Measurements from ENCODE around the gene PLEKHG2.
A peak's percentile ranks its signal among the peaks of the same experiment; 100 is the strongest.

PLEKHG2 gene

DNA sequence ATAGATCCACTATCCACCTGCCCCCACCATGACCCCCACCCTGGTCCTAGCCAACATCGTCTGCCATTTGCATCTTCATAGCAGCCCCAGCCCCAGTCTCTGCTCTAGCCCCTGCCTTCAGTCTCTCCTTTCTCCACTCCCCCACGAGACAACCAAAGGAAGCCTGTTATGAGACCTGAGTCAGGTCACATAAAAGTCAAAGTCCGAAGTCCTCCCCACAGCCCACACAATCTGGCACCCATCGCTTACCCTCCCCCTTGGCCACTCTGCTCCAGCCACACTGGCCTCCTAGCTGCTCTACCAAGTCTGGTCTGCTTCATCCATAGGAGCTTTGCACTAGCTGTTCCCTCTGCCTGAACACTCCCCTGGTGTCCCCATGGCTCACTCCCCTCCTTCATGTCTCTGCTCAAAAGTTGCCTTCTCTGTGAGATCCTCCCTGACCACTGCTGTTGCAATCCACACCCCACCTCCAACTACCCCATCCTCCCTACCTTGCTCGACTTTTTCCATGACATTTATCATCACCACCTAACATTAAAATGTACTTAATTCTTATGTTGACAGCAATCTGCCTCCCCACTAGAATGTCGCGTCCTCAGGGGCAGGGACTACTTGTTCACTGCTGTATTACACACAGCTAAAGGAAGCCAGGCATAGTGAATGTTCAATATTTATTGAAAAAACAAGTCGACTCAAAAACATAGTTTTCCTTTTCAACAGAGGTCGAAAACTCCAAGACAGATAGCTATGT, 1.2 kb upstream of the PLEKHG2 start:
- DNase-seq (ENCODE audit: low spot score) = no peak
- in situ Hi-C loops (cut with MboI; ENCODE audit: low sequenced_read_pairs, unreplicated experiment) = no loop called here

DNA sequence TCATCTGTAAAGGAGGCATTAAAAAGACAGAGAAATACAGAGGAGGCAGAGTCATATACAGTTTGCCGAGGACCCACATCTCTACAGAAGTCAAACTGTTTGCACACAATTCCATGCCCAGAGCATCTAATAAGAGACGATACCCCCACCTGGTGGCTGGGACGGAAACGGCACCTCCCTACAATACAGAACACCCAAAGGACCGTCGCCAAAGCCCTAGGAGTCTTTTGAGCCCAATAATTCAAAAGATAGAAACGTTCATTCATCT, 703 bp upstream of the PLEKHG2 start:
- in situ Hi-C loops (cut with MboI; ENCODE audit: low sequenced_read_pairs, unreplicated experiment) = no loop called here

More for the DNA sequence above, 1.2 kb upstream of the PLEKHG2 start:
- TF ChIP-seq, protein P1, sequence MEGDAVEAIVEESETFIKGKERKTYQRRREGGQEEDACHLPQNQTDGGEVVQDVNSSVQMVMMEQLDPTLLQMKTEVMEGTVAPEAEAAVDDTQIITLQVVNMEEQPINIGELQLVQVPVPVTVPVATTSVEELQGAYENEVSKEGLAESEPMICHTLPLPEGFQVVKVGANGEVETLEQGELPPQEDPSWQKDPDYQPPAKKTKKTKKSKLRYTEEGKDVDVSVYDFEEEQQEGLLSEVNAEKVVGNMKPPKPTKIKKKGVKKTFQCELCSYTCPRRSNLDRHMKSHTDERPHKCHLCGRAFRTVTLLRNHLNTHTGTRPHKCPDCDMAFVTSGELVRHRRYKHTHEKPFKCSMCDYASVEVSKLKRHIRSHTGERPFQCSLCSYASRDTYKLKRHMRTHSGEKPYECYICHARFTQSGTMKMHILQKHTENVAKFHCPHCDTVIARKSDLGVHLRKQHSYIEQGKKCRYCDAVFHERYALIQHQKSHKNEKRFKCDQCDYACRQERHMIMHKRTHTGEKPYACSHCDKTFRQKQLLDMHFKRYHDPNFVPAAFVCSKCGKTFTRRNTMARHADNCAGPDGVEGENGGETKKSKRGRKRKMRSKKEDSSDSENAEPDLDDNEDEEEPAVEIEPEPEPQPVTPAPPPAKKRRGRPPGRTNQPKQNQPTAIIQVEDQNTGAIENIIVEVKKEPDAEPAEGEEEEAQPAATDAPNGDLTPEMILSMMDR (IDR thresholded peaks at IDR 0.05; ENCODE audit: borderline replicate concordance, control extremely low read depth, extremely low read depth, insufficient read depth, missing control alignments) = no peak

DNA sequence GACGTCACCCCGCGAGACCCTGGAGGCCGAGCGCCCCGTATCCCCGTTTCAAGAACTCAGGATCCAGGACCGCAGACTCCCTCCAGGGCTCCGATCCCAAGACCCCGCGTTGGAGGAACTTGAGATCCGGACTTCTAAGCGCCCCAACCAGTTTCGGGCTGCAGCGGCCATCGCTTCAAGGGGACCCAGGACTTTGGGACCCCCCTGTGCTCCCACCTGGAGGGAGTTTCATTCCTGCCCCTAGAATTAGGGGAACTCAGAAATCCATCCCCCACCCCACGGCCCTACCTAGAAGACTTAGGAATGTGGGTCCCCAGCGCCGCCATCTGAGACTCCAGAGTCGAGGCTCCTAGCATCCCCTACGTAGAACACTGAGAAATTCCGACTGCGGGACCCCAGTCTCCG, 400 bp downstream of the PLEKHG2 start:
- no peak for DNase-seq (ENCODE audit: low spot score)
- TF ChIP-seq, protein P1 (IDR thresholded peaks at IDR 0.05; ENCODE audit: borderline replicate concordance, control extremely low read depth, extremely low read depth, insufficient read depth, missing control alignments) = no peak
- in situ Hi-C loops (cut with MboI; ENCODE audit: low sequenced_read_pairs, unreplicated experiment) = no loop called here

More for the DNA sequence above, 703 bp upstream of the PLEKHG2 start:
- TF ChIP-seq, protein P1 (IDR thresholded peaks at IDR 0.05; ENCODE audit: borderline replicate concordance, control extremely low read depth, extremely low read depth, insufficient read depth, missing control alignments) = peak; percentile 77
- peak; percentile 70 for DNase-seq (ENCODE audit: low spot score)

DNA sequence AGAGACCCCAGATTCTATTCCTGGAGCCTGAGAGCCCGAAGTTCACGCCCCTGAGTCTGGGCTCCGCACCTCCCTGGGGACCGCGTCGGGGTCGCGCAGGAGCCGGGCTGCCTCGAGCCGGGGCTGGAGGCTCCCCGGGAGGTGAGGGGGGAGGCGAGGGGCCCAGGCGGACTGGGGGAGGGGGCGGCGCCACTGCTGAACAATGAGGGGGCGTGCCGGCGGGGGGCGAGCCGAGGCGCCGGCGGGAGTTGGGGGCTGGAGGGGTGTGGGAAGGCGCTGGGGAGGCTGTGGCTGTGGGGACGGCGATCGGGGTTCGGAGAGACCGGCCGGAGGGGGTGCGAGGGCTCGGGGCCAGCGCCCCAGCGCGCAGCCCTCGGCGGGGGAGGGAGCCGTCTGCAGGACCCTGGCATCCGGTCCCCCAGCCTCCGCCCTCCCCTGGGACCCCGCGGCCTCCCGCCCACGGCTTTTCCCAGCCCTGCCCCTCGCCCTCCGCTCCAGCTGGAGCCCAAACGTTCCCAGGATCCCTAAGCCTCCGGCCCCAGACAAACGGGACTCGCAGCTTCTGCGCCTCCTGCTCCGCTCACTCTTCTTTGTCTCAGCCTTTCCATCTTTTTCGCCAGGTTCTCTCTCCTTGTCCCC, 922 bp downstream of the PLEKHG2 start:
- TF ChIP-seq, protein P1 (IDR thresholded peaks at IDR 0.05; ENCODE audit: borderline replicate concordance, control extremely low read depth, extremely low read depth, insufficient read depth, missing control alignments) = no peak
- in situ Hi-C loops (cut with MboI; ENCODE audit: low sequenced_read_pairs, unreplicated experiment) = no loop called here
- DNase-seq (ENCODE audit: low spot score) = peak; percentile 66

DNA sequence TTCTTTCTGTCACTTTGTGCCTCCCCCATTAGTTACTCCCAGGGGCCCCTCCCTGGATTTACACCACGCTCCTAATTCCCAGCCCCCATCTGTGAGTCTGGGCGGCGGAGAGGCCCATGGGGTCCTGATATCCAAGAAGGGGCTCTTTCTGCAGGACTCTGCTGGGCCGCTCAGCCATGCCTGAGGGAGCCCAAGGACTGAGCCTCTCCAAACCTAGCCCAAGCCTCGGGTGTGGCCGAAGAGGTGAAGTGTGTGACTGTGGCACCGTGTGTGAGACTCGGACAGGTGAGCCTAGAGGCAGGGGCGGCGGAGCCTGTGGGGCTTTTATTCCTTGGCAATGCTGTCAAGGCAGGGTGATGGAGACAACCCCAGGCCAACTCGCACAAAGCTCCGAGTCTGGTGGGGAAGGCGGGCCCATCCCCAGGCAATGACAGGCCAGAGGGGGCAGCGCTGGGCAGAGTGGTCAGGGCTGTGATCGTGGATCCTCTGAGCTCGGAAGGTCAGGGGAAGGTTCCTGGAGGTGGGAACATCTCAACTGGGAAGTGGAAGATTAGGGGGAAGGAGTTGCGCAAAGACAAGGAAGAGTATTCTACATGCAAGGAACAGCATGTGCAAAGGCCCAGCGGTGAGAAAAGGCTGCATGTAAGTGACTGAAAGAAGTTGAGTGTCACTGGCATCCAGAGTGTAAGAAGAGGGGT, 1.6 kb downstream of the PLEKHG2 start:
- TF ChIP-seq, protein P1 (IDR thresholded peaks at IDR 0.05; ENCODE audit: borderline replicate concordance, control extremely low read depth, extremely low read depth, insufficient read depth, missing control alignments) = peak; percentile 15
- no peak for DNase-seq (ENCODE audit: low spot score)
- in situ Hi-C loops (cut with MboI; ENCODE audit: low sequenced_read_pairs, unreplicated experiment) = no loop called here

DNA sequence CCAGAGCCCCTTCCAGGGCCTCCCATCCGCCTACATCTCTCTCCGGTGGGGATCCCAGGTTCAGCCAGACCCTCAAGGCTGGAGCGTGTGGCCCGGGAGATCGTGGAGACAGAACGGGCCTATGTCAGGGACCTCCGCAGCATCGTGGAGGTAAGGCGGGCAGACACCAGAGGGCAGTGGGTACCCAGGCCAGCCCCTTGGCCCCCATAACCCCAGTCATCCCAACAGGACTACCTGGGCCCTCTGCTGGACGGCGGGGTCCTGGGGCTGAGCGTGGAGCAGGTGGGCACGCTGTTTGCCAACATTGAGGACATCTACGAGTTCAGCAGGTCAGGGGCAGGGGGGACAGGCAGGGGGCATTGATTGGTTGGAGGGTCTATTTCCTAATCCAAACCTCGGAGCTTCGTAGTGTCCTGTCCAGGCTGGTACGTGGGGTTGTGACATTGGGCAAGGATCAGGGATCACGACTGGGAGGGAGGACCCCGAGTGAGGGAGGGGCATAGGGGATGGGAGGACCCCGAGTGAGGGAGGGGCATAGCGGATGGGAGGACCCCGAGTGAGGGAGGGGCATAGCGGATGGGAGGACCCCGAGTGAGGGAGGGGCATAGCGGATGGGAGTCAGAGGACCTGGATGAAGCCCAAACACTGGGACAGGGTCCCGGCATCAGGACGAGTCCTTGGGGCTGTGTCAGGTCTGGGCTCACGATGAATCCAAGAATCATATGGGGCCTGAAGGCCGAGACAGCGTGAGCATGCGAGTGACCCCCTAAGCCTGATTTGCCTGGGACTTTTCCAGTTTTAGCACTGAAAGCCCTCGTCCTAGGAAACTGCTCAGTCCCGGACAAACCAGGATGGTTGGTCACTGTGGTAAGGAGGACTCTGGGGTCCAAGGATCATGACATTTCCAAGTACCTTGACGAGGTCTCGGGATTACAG, 2.9 kb downstream of the PLEKHG2 start:
- peak; percentile 23 for DNase-seq (ENCODE audit: low spot score)
- TF ChIP-seq, protein P1 (IDR thresholded peaks at IDR 0.05; ENCODE audit: borderline replicate concordance, control extremely low read depth, extremely low read depth, insufficient read depth, missing control alignments) = no peak
- in situ Hi-C loops (cut with MboI; ENCODE audit: low sequenced_read_pairs, unreplicated experiment) = no loop called here
